PC-3 (cell line): Measurements from ENCODE around the gene PTPRH. TPM values are rescaled to one million over a fixed set of nuclear protein-coding genes. Genes with fewer than 3 reads are reported as not detected.

Experiments
- ATAC-seq: fragments of 200-7000 bp; cut with Tn5 transposase; 2 replicates; pipeline ENCODE4 v1.9.1; 2020; ENCODE audit warnings: mild to moderate bottlenecking, moderate library complexity
- BruUV-seq: library from RNA; stranded (reverse); fragments of 400-500 nt; replicated peaks from 2 replicates; lab custom pipeline; 2021; lab: Mats Ljungman, UMichigan
- CTCF ChIA-PET: fragments of 300-600 bp; sonication (Branson Sonifier 250); formaldehyde crosslinking; loops from one replicate; lab custom pipeline; 2022; ENCODE audit warnings: antibody characterized with exemption; lab: Charles Lee
- POLR2A ChIA-PET: fragments of 300-600 bp; sonication (Branson Sonifier 250); formaldehyde crosslinking; loops from one replicate; lab custom pipeline; 2022; ENCODE audit warnings: antibody characterized with exemption; ENCODE audit not compliant: unreplicated experiment; lab: Charles Lee
- DNase-seq: peaks from one replicate; pipeline ENCODE4 v3.0.0-alpha.2; 2015
- H2AFZ ChIP-seq: fragments of 300-600 bp; sonication (generic); 2 replicates; pipeline ENCODE4 v1.6.0; 2016; ENCODE audit warnings: antibody characterized with exemption, low read length
- H3F3A ChIP-seq: fragments of 300-600 bp; sonication (generic); one replicate; pipeline ENCODE4 v1.6.0; 2017; ENCODE audit warnings: antibody characterized with exemption, low read length, control low read depth, mild to moderate bottlenecking; ENCODE audit not compliant: unreplicated experiment
- H3K27ac ChIP-seq: fragments of 300-600 bp; sonication (generic); 2 replicates; pipeline ENCODE4 v1.5.1; 2016; ENCODE audit warnings: mild to moderate bottlenecking, low read length
- H3K27me3 ChIP-seq: fragments of 300-600 bp; sonication (generic); 2 replicates; pipeline ENCODE4 v1.6.1; 2016; ENCODE audit warnings: low read length, mixed read lengths
- H3K36me3 ChIP-seq: fragments of 300-600 bp; sonication (generic); 2 replicates; pipeline ENCODE4 v1.6.1; 2016; ENCODE audit warnings: low read depth, mixed run types, low read length, mixed read lengths
- H3K4me1 ChIP-seq: fragments of 300-600 bp; sonication (generic); 2 replicates; pipeline ENCODE4 v1.5.1; 2016; ENCODE audit warnings: low read length; ENCODE audit not compliant: insufficient read depth
- H3K4me2 ChIP-seq: fragments of 300-600 bp; sonication (generic); 2 replicates; pipeline ENCODE4 v1.6.0; 2016; ENCODE audit warnings: low read length
- H3K4me3 ChIP-seq: fragments of 300-600 bp; sonication (generic); 2 replicates; pipeline ENCODE4 v1.5.1; 2016; ENCODE audit warnings: mild to moderate bottlenecking, low read length, mixed read lengths
- H3K79me2 ChIP-seq: fragments of 300-600 bp; sonication (generic); 2 replicates; pipeline ENCODE4 v1.6.1; 2017; ENCODE audit warnings: low read length, mixed read lengths
- H3K9ac ChIP-seq: fragments of 300-600 bp; sonication (generic); 2 replicates; pipeline ENCODE4 v1.6.0; 2016; ENCODE audit warnings: mild to moderate bottlenecking, low read length
- H3K9me2 ChIP-seq: fragments of 300-600 bp; sonication (generic); replicated peaks from 2 replicates; pipeline ENCODE4 v1.6.1; 2016; ENCODE audit warnings: mixed run types, low read length, mixed read lengths
- H3K9me3 ChIP-seq: fragments of 300-600 bp; sonication (generic); 2 replicates; pipeline ENCODE4 v1.6.1; 2016; ENCODE audit warnings: low read length, mixed read lengths
- H4K20me1 ChIP-seq: fragments of 300-600 bp; sonication (generic); 2 replicates; pipeline ENCODE4 v1.6.1; 2016; ENCODE audit warnings: low read length, mixed read lengths
- CTCF ChIP-seq: fragments of 300-600 bp; sonication (generic); conservative IDR thresholded peaks from 2 replicates; pipeline ENCODE4 v1.5.1; 2017; ENCODE audit warnings: antibody characterized with exemption, low read depth, mild to moderate bottlenecking, low read length
- EZH2 ChIP-seq: fragments of 300-600 bp; sonication (generic); IDR thresholded peaks from one replicate; pipeline ENCODE4 v1.6.1; 2017; ENCODE audit warnings: antibody characterized with exemption, mild to moderate bottlenecking, low read length; ENCODE audit not compliant: unreplicated experiment
- EZH2phosphoT487 ChIP-seq: fragments of 300-600 bp; sonication (generic); IDR thresholded peaks from 2 replicates; pipeline ENCODE4 v1.6.1; 2018; ENCODE audit warnings: mild to moderate bottlenecking, antibody characterized with exemption, low read length, borderline replicate concordance
- intact Hi-C: fragments of 100-400 bp; cut with micrococcal nuclease; formaldehyde crosslinking; loops from 2 replicates; pipeline ENCODE4 v1.9.0; 2023
- total RNA-seq: library from RNA; depleted of rRNA; stranded (reverse); fragments of >200 nt; gene quantifications from 2 replicates; pipeline ENCODE4 v1.2.3, GENCODE V29; 2014

Gene PTPRH
- total RNA-seq, 1 experiment from 2014 or later: 10.9 TPM

GRCh38 chr19:55147545-55148251, 61.6 kb downstream of the PTPRH start:
- H3F3A ChIP-seq: peaks cover 5% of the 10 kb centered on the region
- no TSS peak for BruUV-seq
- H3K4me1 ChIP-seq: peaks cover 6% of the 10 kb centered on the region; the same call in 1 of the 2 replicates
- H4K20me1 ChIP-seq: no peaks in the 10 kb centered on the region
- H3K9me3 ChIP-seq: no peaks in the 10 kb centered on the region
- no peak for ATAC-seq
- H2AFZ ChIP-seq: no peak overlapping the region
- intact Hi-C loops: no loop called here
- TF ChIP-seq EZH2phosphoT487 (no peak), CTCF (no peak), EZH2 (no peak)
- H3K27me3 ChIP-seq: no peaks in the 10 kb centered on the region
- ChIA-PET CTCF (interaction anchor here (1.9 to 2.1 kb wide), 2 partner anchors 9 to 12 kb away, joined by 8 to 25 read pairs; no protein-coding TSS in a partner anchor), POLR2A (interaction anchor here (0.6 kb wide), 1 partner anchor 106 kb away, joined by 3 read pairs; no protein-coding TSS in a partner anchor)
- peak overlapping the region; percentile 94 for H3K4me2 ChIP-seq
- no peak overlapping the region for H3K4me3 ChIP-seq
- peak; percentile 15 for DNase-seq
- H3K9ac ChIP-seq: no peak overlapping the region
- 0 out of 2 replicates have a peak, but pooled peaks cover 3% of the 10 kb centered on the region for H3K79me2 ChIP-seq
- H3K27ac ChIP-seq: no peak overlapping the region
- H3K36me3 ChIP-seq: no peaks in the 10 kb centered on the region
- no peaks in the 10 kb centered on the region for H3K9me2 ChIP-seq

GRCh38 chr19:55146705-55147273, 62.5 kb downstream of the PTPRH start:
- peak overlapping the region; percentile 94 for H3K4me2 ChIP-seq
- ATAC-seq: peak; percentile 94
- ChIA-PET CTCF (interaction anchor here (0.5 to 2.1 kb wide), 11 partner anchors 10 to 681 kb away, joined by 3 to 25 read pairs (median 5); partner anchors contain the start of gene DNAAF3), POLR2A (interaction anchor here (0.6 to 0.7 kb wide), 2 partner anchors 12 to 107 kb away, joined by 3 to 5 read pairs; no protein-coding TSS in a partner anchor)
- no peaks in the 10 kb centered on the region for H3K36me3 ChIP-seq
- H3K4me1 ChIP-seq: peaks cover 6% of the 10 kb centered on the region; the same call in 1 of the 2 replicates
- DNase-seq: peak; percentile 84
- TF ChIP-seq EZH2phosphoT487: no peak
- TF ChIP-seq EZH2: no peak
- no peak for TF ChIP-seq CTCF
- intact Hi-C loops: loop anchor here (1.0 kb wide), 1 partner anchor 14 kb away; no protein-coding TSS in a partner anchor
- H3F3A ChIP-seq: no peaks in the 10 kb centered on the region
- H3K9ac ChIP-seq: peak overlapping the region; percentile 51
- no peaks in the 10 kb centered on the region for H3K27me3 ChIP-seq
- H2AFZ ChIP-seq: peak overlapping the region; percentile 96
- no TSS peak for BruUV-seq
- H3K9me3 ChIP-seq: no peaks in the 10 kb centered on the region
- H3K4me3 ChIP-seq: peak overlapping the region; percentile 76
- H4K20me1 ChIP-seq: no peaks in the 10 kb centered on the region
- 0 out of 2 replicates have a peak, but pooled peaks cover 3% of the 10 kb centered on the region for H3K79me2 ChIP-seq
- peak overlapping the region; percentile 33 for H3K27ac ChIP-seq
- H3K9me2 ChIP-seq: no peaks in the 10 kb centered on the region
